Activated gamma-delta T cell (primary cell): Measurements from ENCODE around the gene SUPT20H.
"Not testable (repeated sequence)": the region's sequence is repeated elsewhere in the genome, so short reads cannot be mapped to it uniquely, and the experiment has no call there.

Source experiments
- DNase-seq: peaks from one replicate; lab custom pipeline; 2025; lab: John Stamatoyannopoulos, UW

Gene SUPT20H

GRCh38 chr13:37069597-37070103 lies 10.2 kb upstream of the SUPT20H start:
- no peak for DNase-seq

GRCh38 chr13:37068962-37069361 lies 9.5 kb upstream of the SUPT20H start:
- no peak for DNase-seq

- no peak for DNase-seq
Observed at GRCh38 chr13:37067874-37068273, 8.4 kb upstream of the SUPT20H start.

GRCh38 chr13:37065890-37066526 lies 6.5 kb upstream of the SUPT20H start:
- DNase-seq, result no peak

- DNase-seq, result no peak
Observed at GRCh38 chr13:37059848-37060192, 332 bp upstream of the SUPT20H start.

- DNase-seq, result not testable (repeated sequence)
Observed at GRCh38 chr13:37056228-37056627, 3.3 kb downstream of the SUPT20H start.

- not testable (repeated sequence) for DNase-seq
Observed at GRCh38 chr13:37053111-37053510, 6.4 kb downstream of the SUPT20H start.

GRCh38 chr13:37049810-37050209 lies 9.7 kb downstream of the SUPT20H start:
- no peak for DNase-seq

GRCh38 chr13:37047846-37048245 lies 11.6 kb downstream of the SUPT20H start:
- DNase-seq, result no peak

- no peak for DNase-seq
Observed at GRCh38 chr13:37047032-37047431, 12.5 kb downstream of the SUPT20H start.

GRCh38 chr13:37046062-37046461 lies 13.4 kb downstream of the SUPT20H start:
- DNase-seq, result no peak

- DNase-seq, result no peak
Observed at GRCh38 chr13:37040789-37041188, 18.7 kb downstream of the SUPT20H start.

- DNase-seq, result no peak
Observed at GRCh38 chr13:37039896-37040295, 19.6 kb downstream of the SUPT20H start.

- no peak for DNase-seq
Observed at GRCh38 chr13:37037241-37037640, 22.2 kb downstream of the SUPT20H start.

- no peak for DNase-seq
Observed at GRCh38 chr13:37029617-37030016, 29.9 kb downstream of the SUPT20H start.

GRCh38 chr13:37027639-37028038 lies 31.8 kb downstream of the SUPT20H start:
- no peak for DNase-seq

GRCh38 chr13:37026771-37027170 lies 32.7 kb downstream of the SUPT20H start:
- no peak for DNase-seq

GRCh38 chr13:37023871-37024270 lies 35.6 kb downstream of the SUPT20H start:
- DNase-seq, result no peak

GRCh38 chr13:37014609-37015008 lies 44.9 kb downstream of the SUPT20H start:
- no peak for DNase-seq

- no peak for DNase-seq
Observed at GRCh38 chr13:37011788-37012187, 47.7 kb downstream of the SUPT20H start.

- no peak for DNase-seq
Observed at GRCh38 chr13:37011002-37011401, 48.5 kb downstream of the SUPT20H start.

GRCh38 chr13:37010424-37010823 lies 49.1 kb downstream of the SUPT20H start:
- DNase-seq, result no peak

GRCh38 chr13:37009692-37010091 lies 49.8 kb downstream of the SUPT20H start:
- DNase-seq, result no peak

GRCh38 chr13:37001921-37002250 lies 57.6 kb downstream of the SUPT20H start:
- DNase-seq, result no peak
